ENCODE data around the gene CDK15.

GRCh38 chr2:201831469-201831868 lies 25.1 kb downstream of the CDK15 start:
- TF ChIP-seq REST (IDR thresholded peaks at IDR 0.05; ENCODE audit: insufficient read depth in 1 of 2, low read depth in 2 of 2, low read length in 1 of 2) (no peak), POLR2AphosphoS5 (IDR thresholded peaks at IDR 0.05; ENCODE audit: low read depth, low read length) (no peak)
- TF ChIP-seq, protein P1, sequence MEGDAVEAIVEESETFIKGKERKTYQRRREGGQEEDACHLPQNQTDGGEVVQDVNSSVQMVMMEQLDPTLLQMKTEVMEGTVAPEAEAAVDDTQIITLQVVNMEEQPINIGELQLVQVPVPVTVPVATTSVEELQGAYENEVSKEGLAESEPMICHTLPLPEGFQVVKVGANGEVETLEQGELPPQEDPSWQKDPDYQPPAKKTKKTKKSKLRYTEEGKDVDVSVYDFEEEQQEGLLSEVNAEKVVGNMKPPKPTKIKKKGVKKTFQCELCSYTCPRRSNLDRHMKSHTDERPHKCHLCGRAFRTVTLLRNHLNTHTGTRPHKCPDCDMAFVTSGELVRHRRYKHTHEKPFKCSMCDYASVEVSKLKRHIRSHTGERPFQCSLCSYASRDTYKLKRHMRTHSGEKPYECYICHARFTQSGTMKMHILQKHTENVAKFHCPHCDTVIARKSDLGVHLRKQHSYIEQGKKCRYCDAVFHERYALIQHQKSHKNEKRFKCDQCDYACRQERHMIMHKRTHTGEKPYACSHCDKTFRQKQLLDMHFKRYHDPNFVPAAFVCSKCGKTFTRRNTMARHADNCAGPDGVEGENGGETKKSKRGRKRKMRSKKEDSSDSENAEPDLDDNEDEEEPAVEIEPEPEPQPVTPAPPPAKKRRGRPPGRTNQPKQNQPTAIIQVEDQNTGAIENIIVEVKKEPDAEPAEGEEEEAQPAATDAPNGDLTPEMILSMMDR (IDR thresholded peaks at IDR 0.05), result no peak

All from Panc1 (cell line).